OCI-LY1 (cell line): ENCODE data around the gene MTHFD1.

Experiments used
- CTCF ChIP-seq: fragments of 200-600 bp; sonication (generic), shearing (Covaris generic); IDR thresholded peaks from 2 replicates; pipeline ENCODE4 v1.5.1; 2017; ENCODE audit warnings: mild to moderate bottlenecking, antibody characterized with exemption, low read length, moderate library complexity, mixed read lengths
- EZH2 ChIP-seq: fragments of 200-600 bp; sonication (generic), shearing (Covaris generic); IDR thresholded peaks from 2 replicates; pipeline ENCODE4 v1.8.0; 2017; ENCODE audit warnings: borderline replicate concordance, mixed run types, mild to moderate bottlenecking, antibody characterized with exemption, low read length, moderate library complexity, mixed read lengths

GRCh38 chr14:64461221-64461620 is 73.1 kb downstream of the MTHFD1 start:
- TF ChIP-seq CTCF, result no peak
- no peak for TF ChIP-seq EZH2
